Aorta (tissue), 5 donors: ENCODE data around the gene ABCA5. TPM values are rescaled to one million over a fixed set of nuclear protein-coding genes. Genes with fewer than 3 reads are reported as not detected.

ENCODE experiments used
- ATAC-seq: fragments of 200-7000 bp; cut with Tn5 transposase; one replicate; pipeline ENCODE4 v1.9.1; 2022; ENCODE audit warnings: moderate library complexity; ENCODE audit not compliant: low FRiP score
- DNase-seq, 2 donors: peaks; one replicate each; pipeline ENCODE4 v3.0.0-alpha.2; 2020
- H3K27ac ChIP-seq, 2 donors: one replicate each; pipeline ENCODE4 v1.5.1; 2013; ENCODE audit warnings: low read length in 2 of 2, mild to moderate bottlenecking in 2 of 2, moderate library complexity in 2 of 2, control low read depth in 1 of 2, inconsistent platforms in 1 of 2, low read depth in 1 of 2
- H3K27me3 ChIP-seq, 2 donors: one replicate each; pipeline ENCODE4 v1.6.1; 2013; ENCODE audit warnings: control low read depth in 1 of 2, low read length in 1 of 2, mild to moderate bottlenecking in 1 of 2, moderate library complexity in 1 of 2; ENCODE audit not compliant: insufficient read depth in 2 of 2, control insufficient read depth in 1 of 2
- H3K36me3 ChIP-seq, 2 donors: one replicate each; pipeline ENCODE4 v1.6.1; 2013; ENCODE audit warnings: control low read depth in 1 of 2, low read length in 1 of 2, mild to moderate bottlenecking in 1 of 2; ENCODE audit not compliant: insufficient read depth in 2 of 2, control insufficient read depth in 1 of 2
- H3K4me1 ChIP-seq, 2 donors: one replicate each; pipeline ENCODE4 v1.6.1; 2013; ENCODE audit warnings: low read length in 2 of 2, control low read depth in 1 of 2, mild to moderate bottlenecking in 1 of 2, moderate library complexity in 1 of 2; ENCODE audit not compliant: insufficient read depth in 2 of 2, control insufficient read depth in 1 of 2
- H3K4me3 ChIP-seq, 2 donors: one replicate each; pipeline ENCODE4 v1.5.1; 2013; ENCODE audit warnings: low read length in 2 of 2, control low read depth in 1 of 2, mild to moderate bottlenecking in 1 of 2
- H3K9me3 ChIP-seq: one replicate; pipeline ENCODE4 v1.6.1; 2013; ENCODE audit warnings: mild to moderate bottlenecking, low read length; ENCODE audit not compliant: control insufficient read depth
- WGBS, 2 donors: extraction: QIAGEN DNeasy Blood & Tissue Kit; methylation state at CpG; one replicate each; pipeline ENCODE4 v1.1.7; 2013; 5-methylcytosine and 5-hydroxymethylcytosine counted together
- intact Hi-C, 2 donors: fragments of 100-400 bp; cut with DNase I; formaldehyde crosslinking; loops; one replicate each; pipeline versions ENCODE4 v1.14.2 to v1.15.0; 2022
- long read RNA-seq, 2 donors: library from polyadenylated mRNA; unstranded; transcript quantifications; one replicate each; pipeline ENCODE4 v2.0.0, GENCODE V29; 2020 to 2021
- polyA plus RNA-seq, 2 donors: library from polyadenylated mRNA; stranded (reverse); fragments of 200-250 nt; gene quantifications; one replicate each; pipeline ENCODE4 v1.2.3, GENCODE V29; 2013
- total RNA-seq, 2 donors: library from RNA; stranded (reverse); fragmentation: NEBNext Ultra II Directional; extraction: Animal tissue kit (Norgen Biotek cat#: 25700); gene quantifications; one replicate each; pipeline ENCODE4 v1.2.1, GENCODE V29; 2021
- donor health status: healthy with polysubstance abuse.
- donor health status: Bipolar disorder and iron deficiency.
- donor health status: DM: no; HTN: no; CAD: no.
- donor health status: DM: no; HTN: no; CAD: no.
- donor health status: DM: yes; HTN: yes; CAD: no.

The ABCA5 gene
- total RNA-seq, result 10 to 100 TPM; 20.1 to 29.6 TPM
- polyA plus RNA-seq, result 1 to 10 TPM; 2.0 to 8.0 TPM
- long read RNA-seq, donor 1, partial matches to known transcripts, result 0 of 1 reads
- long read RNA-seq, donor 1, other reads (novel, unspliced or antisense), result 0 of 1 reads
- long read RNA-seq, donor 2, partial matches to known transcripts, result 2 of 4 reads
- long read RNA-seq, donor 2, other reads (novel, unspliced or antisense), result 1 of 4 reads

DNA sequence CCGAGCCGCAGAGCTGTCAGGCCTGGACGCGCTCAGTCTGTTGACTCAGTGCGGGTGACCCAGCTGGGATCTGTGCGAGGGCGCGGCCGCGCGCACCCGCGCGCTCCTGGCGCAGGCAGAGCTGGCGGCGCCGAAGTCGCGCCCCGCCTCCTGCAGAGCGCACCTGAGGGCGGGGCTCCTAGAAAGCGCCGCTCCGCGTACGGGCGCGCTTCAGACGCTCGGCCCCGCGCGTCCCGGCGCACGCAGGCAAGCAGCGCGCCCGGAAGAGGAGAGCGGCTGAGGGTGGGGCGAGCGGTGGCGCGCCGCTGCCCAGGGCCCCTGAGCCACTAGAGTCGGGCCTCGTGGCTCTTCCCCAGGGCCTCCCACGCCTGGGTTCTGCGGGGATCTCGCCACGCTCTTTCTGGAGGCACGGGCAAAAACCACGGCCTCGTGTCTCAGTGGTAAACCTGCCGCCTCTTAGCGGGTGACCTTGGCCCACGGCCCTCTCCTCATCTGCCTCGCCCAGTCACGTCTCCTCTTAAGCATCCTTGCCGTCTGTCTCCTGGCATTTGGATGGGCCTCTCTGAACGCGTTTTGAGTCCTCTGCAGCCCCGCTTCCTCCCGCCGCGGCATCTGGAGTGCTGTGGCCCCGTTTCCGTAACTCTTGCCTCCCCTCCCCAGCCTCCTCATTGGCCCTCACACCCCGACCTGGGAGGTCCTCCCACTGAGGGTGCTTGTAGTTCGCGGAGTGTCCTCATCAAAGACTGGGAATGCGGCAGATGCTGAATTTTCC lies at the start of gene ABCA5:
TSS of gene ABCA5 (minus strand) at position 74 of the 772 bp plus-strand sequence. CDS start 12,718 bp downstream, outside the sequence.
- Histone ChIP-seq H3K4me3 (peak within 1 kb of the TSS; percentile 49 to 74), H3K9me3 (no peaks in the 10 kb centered on the region), H3K4me1 (peaks cover 0 to 3% of the 10 kb centered on the region in 2 donors), H3K27ac (no peak within 1 kb of the TSS), H3K27me3 (no peaks in the 10 kb centered on the region), H3K36me3 (no peaks in the 10 kb centered on the region)
- DNase-seq (peak; percentile 86 to 92), ATAC-seq (peak; percentile 96)
- 1 to 2% methylated on average over 74 of the region's 74 CpGs for WGBS, 2 donors
- intact Hi-C loops, result loop anchor here in 1 of 2 donors (10.0 kb wide), 1 partner anchor 198 kb away; no protein-coding TSS in a partner anchor

GRCh38 chr17:69375229-69375628 lies 48.3 kb upstream of the ABCA5 start:
- no peak for ATAC-seq
- DNase-seq, result no peak
- Histone ChIP-seq H3K36me3 (no peaks in the 10 kb centered on the region), H3K4me1 (no peaks in the 10 kb centered on the region), H3K4me3 (no peak overlapping the region), H3K9me3 (no peaks in the 10 kb centered on the region), H3K27me3 (no peaks in the 10 kb centered on the region), H3K27ac (no peak overlapping the region)
- WGBS, 2 donors, result 71 to 84% methylated on average over 2 of the region's 2 CpGs
- intact Hi-C loops, result no loop called here

DNA sequence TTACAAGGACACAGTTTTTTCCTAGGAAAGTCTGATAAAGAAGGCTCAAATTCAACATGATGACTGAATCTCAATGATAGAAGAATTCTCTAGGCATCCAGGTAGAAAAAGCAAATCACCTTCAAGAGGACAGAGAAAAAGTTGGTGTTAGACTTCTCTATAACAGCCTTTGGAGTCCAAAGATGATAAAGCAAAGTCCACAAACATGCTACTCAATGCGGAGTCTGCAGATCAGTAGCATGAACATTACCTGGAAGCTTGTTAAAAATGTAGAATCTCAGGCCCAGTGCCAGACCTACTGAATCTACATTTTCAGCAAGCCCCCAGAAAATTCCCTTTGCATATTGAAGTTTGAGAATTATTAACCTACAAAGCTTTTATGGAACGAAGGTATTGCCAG lies 46.1 kb upstream of the ABCA5 start:
- no peaks in the 10 kb centered on the region for H3K36me3 ChIP-seq
- no peak overlapping the region for H3K27ac ChIP-seq
- intact Hi-C loops, result no loop called here
- no peaks in the 10 kb centered on the region for H3K27me3 ChIP-seq
- ATAC-seq (no peak), DNase-seq (no peak)
- no peaks in the 10 kb centered on the region for H3K4me1 ChIP-seq
- no peaks in the 10 kb centered on the region for H3K9me3 ChIP-seq
- H3K4me3 ChIP-seq, result no peak overlapping the region
- 87 to 91% methylated on average over 2 of the region's 2 CpGs for WGBS, 2 donors

GRCh38 chr17:69367298-69367697 lies 40.4 kb upstream of the ABCA5 start:
- no peaks in the 10 kb centered on the region for H3K9me3 ChIP-seq
- H3K36me3 ChIP-seq, result no peaks in the 10 kb centered on the region
- intact Hi-C loops, result no loop called here
- no peak overlapping the region for H3K4me3 ChIP-seq
- no peak for ATAC-seq
- no peak for DNase-seq
- 56 to 61% methylated on average over 3 of the region's 3 CpGs for WGBS, 2 donors
- H3K4me1 ChIP-seq, result no peaks in the 10 kb centered on the region
- no peaks in the 10 kb centered on the region for H3K27me3 ChIP-seq
- no peak overlapping the region for H3K27ac ChIP-seq

GRCh38 chr17:69363488-69364210 lies 36.7 kb upstream of the ABCA5 start:
- Histone ChIP-seq H3K9me3 (peaks cover 1% of the 10 kb centered on the region), H3K4me1 (no peaks in the 10 kb centered on the region), H3K27ac (no peak overlapping the region), H3K36me3 (no peaks in the 10 kb centered on the region), H3K27me3 (no peaks in the 10 kb centered on the region), H3K4me3 (no peak overlapping the region)
- intact Hi-C loops, result no loop called here
- no peak for ATAC-seq
- DNase-seq, result no peak
- WGBS, 2 donors, result 58 to 64% methylated on average over 2 of the region's 2 CpGs

DNA sequence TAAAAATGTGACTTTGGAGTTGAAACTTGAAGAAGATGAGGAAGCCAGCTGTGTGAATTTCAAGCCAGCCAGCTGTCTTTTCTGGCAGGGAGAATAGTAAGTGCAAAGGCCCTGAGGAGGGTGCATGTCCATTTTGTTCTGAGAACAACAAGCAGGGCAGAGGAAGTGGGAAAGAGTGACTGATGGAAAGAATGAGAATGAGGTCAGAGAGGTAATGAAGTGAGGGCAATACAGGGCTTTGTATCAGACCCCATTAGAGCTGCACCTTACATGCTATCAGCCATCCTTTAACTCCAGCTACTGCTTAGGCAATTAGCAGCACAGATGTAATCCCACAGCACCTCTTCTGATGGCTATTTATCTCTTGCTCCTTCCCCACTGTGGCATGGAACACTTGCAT lies 34.2 kb upstream of the ABCA5 start:
- H3K27me3 ChIP-seq, result no peaks in the 10 kb centered on the region
- H3K36me3 ChIP-seq, result no peaks in the 10 kb centered on the region
- DNase-seq (no peak), ATAC-seq (no peak)
- H3K4me1 ChIP-seq, result no peaks in the 10 kb centered on the region
- H3K9me3 ChIP-seq, result peaks cover 1% of the 10 kb centered on the region
- no peak overlapping the region for H3K4me3 ChIP-seq
- intact Hi-C loops, result no loop called here
- H3K27ac ChIP-seq, result no peak overlapping the region

- Histone ChIP-seq H3K27ac (no peak overlapping the region), H3K4me3 (no peak overlapping the region), H3K9me3 (peaks cover 1% of the 10 kb centered on the region), H3K36me3 (no peaks in the 10 kb centered on the region), H3K27me3 (no peaks in the 10 kb centered on the region), H3K4me1 (no peaks in the 10 kb centered on the region)
- DNase-seq (no peak), ATAC-seq (no peak)
- WGBS, 2 donors, result 63 to 64% methylated on average over 3 of the region's 3 CpGs
- intact Hi-C loops, result no loop called here
Measured at GRCh38 chr17:69358688-69359596, 32.0 kb upstream of the ABCA5 start.

- H3K4me1 ChIP-seq, result no peaks in the 10 kb centered on the region
- no peak overlapping the region for H3K4me3 ChIP-seq
- intact Hi-C loops, result no loop called here
- no peaks in the 10 kb centered on the region for H3K36me3 ChIP-seq
- DNase-seq, result no peak
- no peak overlapping the region for H3K27ac ChIP-seq
- peaks cover 1% of the 10 kb centered on the region for H3K9me3 ChIP-seq
- H3K27me3 ChIP-seq, result no peaks in the 10 kb centered on the region
- ATAC-seq, result no peak
- WGBS, 2 donors, result 22 to 31% methylated on average over 2 of the region's 2 CpGs
Measured at GRCh38 chr17:69357701-69358100, 30.8 kb upstream of the ABCA5 start.
